Measurements from ENCODE around the gene SMC3.
"Not testable (repeated sequence)": the region's sequence is repeated elsewhere in the genome, so short reads cannot be mapped to it uniquely, and the experiment has no call there.

DNA sequence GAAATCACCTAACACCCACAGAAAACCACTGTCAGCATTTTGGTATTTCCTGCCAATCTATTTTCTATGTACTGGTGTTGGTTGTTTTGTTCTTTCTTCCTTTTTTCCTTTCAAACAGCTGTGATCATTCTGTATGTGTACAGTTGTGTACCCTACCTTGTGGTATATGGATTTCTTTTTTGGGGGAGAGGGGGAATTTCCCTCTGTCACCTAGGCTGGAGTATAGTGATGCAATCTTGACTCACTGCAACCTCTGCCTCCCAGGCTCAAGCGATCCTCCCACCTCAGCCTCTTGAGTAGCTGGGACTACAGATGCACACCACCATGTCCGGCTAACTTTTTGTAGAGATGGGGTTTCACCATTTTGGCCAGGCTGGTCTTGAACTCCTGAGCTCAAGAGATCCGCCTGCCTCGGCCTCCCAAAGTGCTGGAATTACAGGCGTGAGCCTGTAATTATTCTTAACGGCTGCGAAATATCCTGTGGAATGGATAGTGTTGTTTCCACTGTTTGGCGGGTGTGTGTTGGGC lies 38.4 kb upstream of the SMC3 start:
- not testable (repeated sequence) for TF ChIP-seq CTCF, POLR2A (IDR thresholded peaks at IDR 0.05)
